Aorta (tissue), 5 donors: ENCODE data around the gene SPEM3. TPM values are rescaled to one million over a fixed set of nuclear protein-coding genes. Genes with fewer than 3 reads are reported as not detected.

Source experiments
- ATAC-seq: fragments of 200-7000 bp; cut with Tn5 transposase; one replicate; pipeline ENCODE4 v1.9.1; 2022; ENCODE audit warnings: moderate library complexity; ENCODE audit not compliant: low FRiP score
- DNase-seq, 2 donors: peaks; one replicate each; pipeline ENCODE4 v3.0.0-alpha.2; 2020
- H3K27ac ChIP-seq, 2 donors: one replicate each; pipeline ENCODE4 v1.5.1; 2013; ENCODE audit warnings: low read length in 2 of 2, mild to moderate bottlenecking in 2 of 2, moderate library complexity in 2 of 2, control low read depth in 1 of 2, inconsistent platforms in 1 of 2, low read depth in 1 of 2
- H3K27me3 ChIP-seq, 2 donors: one replicate each; pipeline ENCODE4 v1.6.1; 2013; ENCODE audit warnings: control low read depth in 1 of 2, low read length in 1 of 2, mild to moderate bottlenecking in 1 of 2, moderate library complexity in 1 of 2; ENCODE audit not compliant: insufficient read depth in 2 of 2, control insufficient read depth in 1 of 2
- H3K36me3 ChIP-seq, 2 donors: one replicate each; pipeline ENCODE4 v1.6.1; 2013; ENCODE audit warnings: control low read depth in 1 of 2, low read length in 1 of 2, mild to moderate bottlenecking in 1 of 2; ENCODE audit not compliant: insufficient read depth in 2 of 2, control insufficient read depth in 1 of 2
- H3K4me1 ChIP-seq, 2 donors: one replicate each; pipeline ENCODE4 v1.6.1; 2013; ENCODE audit warnings: low read length in 2 of 2, control low read depth in 1 of 2, mild to moderate bottlenecking in 1 of 2, moderate library complexity in 1 of 2; ENCODE audit not compliant: insufficient read depth in 2 of 2, control insufficient read depth in 1 of 2
- H3K4me3 ChIP-seq, 2 donors: one replicate each; pipeline ENCODE4 v1.5.1; 2013; ENCODE audit warnings: low read length in 2 of 2, control low read depth in 1 of 2, mild to moderate bottlenecking in 1 of 2
- H3K9me3 ChIP-seq: one replicate; pipeline ENCODE4 v1.6.1; 2013; ENCODE audit warnings: mild to moderate bottlenecking, low read length; ENCODE audit not compliant: control insufficient read depth
- WGBS, 2 donors: extraction: QIAGEN DNeasy Blood & Tissue Kit; methylation state at CpG; one replicate each; pipeline ENCODE4 v1.1.7; 2013; 5-methylcytosine and 5-hydroxymethylcytosine counted together
- intact Hi-C, 2 donors: fragments of 100-400 bp; cut with DNase I; formaldehyde crosslinking; loops; one replicate each; pipeline versions ENCODE4 v1.14.2 to v1.15.0; 2022
- polyA plus RNA-seq, 2 donors: library from polyadenylated mRNA; stranded (reverse); fragments of 200-250 nt; gene quantifications; one replicate each; pipeline ENCODE4 v1.2.3, GENCODE V29; 2013
- total RNA-seq, 2 donors: library from RNA; stranded (reverse); fragmentation: NEBNext Ultra II Directional; extraction: Animal tissue kit (Norgen Biotek cat#: 25700); gene quantifications; one replicate each; pipeline ENCODE4 v1.2.1, GENCODE V29; 2021
- donor health status: healthy with polysubstance abuse.
- donor health status: Bipolar disorder and iron deficiency.
- donor health status: DM: no; HTN: no; CAD: no.
- donor health status: DM: no; HTN: no; CAD: no.
- donor health status: DM: yes; HTN: yes; CAD: no.

SPEM3 gene
- total and polyA plus RNA-seq, 4 donors = not detected

DNA sequence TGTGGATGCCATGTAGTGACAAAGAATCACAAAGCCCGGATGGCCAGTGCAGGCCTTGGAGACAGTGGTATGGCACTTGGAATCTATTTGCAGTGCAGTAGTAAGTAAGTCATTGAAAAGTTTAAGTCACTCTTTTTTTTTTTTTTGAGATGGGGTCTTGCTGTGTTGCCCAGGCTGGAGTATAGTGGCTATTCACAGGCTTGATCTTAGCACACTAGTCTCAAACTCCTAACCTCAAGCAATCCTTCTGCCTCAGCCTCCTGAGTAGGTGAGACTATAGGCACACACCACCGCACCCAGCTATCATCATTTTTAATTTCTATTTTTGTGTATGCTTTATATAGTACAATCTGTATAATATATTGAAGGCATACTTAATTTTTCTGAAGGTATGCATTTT is 30.0 kb upstream of the SPEM3 start:
- H3K27me3 ChIP-seq = no peaks in the 10 kb centered on the region
- H3K4me3 ChIP-seq = no peak overlapping the region
- intact Hi-C loops = no loop called here
- DNase-seq = no peak
- no peaks in the 10 kb centered on the region for H3K36me3 ChIP-seq
- no peaks in the 10 kb centered on the region for H3K9me3 ChIP-seq
- H3K4me1 ChIP-seq = no peaks in the 10 kb centered on the region
- WGBS, 2 donors = 71 to 75% methylated on average over 2 of the region's 2 CpGs
- no peak for ATAC-seq
- no peak overlapping the region for H3K27ac ChIP-seq

DNA sequence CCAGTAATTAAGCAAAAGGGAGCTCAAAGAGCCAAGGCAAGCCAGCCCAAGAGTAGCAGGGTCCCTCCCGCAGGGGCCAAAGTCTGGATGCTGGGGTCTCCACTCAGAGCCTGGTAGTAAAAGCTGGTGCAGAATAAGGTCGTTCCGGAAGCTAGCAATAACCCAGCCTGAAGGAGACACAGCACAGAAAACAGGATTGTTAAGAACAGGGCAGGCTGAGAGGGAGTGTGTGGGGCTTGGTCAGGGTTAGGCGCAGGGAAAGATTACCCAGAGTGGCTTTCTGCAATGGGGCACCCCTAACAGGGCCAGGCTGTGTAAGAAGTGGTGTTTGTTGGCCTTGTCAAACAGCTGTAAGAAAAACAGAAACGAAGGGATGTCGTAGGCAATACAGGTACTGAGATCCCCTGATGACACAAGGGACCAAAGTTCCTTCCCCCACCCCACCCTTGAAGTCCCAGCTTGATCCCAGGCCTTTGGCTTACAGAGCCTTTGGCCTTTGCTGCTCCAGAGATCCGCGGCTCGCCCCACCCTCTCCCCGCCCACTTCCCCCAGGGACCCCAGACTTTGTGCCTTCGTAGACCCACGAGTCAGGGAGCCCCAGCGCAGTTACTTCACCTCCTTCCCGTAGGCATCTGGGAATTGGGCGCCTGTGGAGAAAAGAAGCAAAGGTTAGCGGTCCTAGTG is 25.5 kb upstream of the SPEM3 start:
- Histone ChIP-seq H3K9me3 (no peaks in the 10 kb centered on the region), H3K27me3 (no peaks in the 10 kb centered on the region), H3K36me3 (no peaks in the 10 kb centered on the region), H3K4me1 (no peaks in the 10 kb centered on the region), H3K4me3 (peak overlapping the region; percentile 30 to 51), H3K27ac (peak overlapping the region; percentile 10 to 84)
- intact Hi-C loops = loop anchor here in 1 of 2 donors (1.0 kb wide), 1 partner anchor 9 kb away; the partner anchor contains the start of gene PLSCR3
- peak; percentile 9 for ATAC-seq
- 8 to 9% methylated on average over 15 to 16 of the region's 16 CpGs for WGBS, 2 donors
- peak; percentile 74 to 88 for DNase-seq

DNA sequence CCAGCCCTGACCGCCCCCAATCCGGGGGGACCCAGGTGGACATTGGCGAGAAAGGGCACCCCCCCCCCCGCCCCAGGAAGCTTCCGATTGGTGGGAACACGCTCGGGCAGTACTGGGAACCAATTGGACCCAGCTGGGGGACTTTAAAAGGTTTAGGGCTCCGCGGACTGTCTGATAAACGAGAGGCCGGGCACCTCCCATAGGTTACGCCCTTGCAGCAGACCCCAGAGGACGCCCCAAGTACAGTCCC is 25.0 kb upstream of the SPEM3 start:
- Histone ChIP-seq H3K9me3 (no peaks in the 10 kb centered on the region), H3K27ac (peak overlapping the region; percentile 10 to 67), H3K4me1 (no peaks in the 10 kb centered on the region), H3K4me3 (peak overlapping the region; percentile 30 to 51), H3K36me3 (no peaks in the 10 kb centered on the region), H3K27me3 (no peaks in the 10 kb centered on the region)
- WGBS, 2 donors = 0 to 1% methylated on average over 13 of the region's 13 CpGs
- intact Hi-C loops = loop anchor here in 1 of 2 donors (1.0 kb wide), 1 partner anchor 9 kb away; the partner anchor contains the start of gene PLSCR3
- ATAC-seq (peak; percentile 65), DNase-seq (no peak)

DNA sequence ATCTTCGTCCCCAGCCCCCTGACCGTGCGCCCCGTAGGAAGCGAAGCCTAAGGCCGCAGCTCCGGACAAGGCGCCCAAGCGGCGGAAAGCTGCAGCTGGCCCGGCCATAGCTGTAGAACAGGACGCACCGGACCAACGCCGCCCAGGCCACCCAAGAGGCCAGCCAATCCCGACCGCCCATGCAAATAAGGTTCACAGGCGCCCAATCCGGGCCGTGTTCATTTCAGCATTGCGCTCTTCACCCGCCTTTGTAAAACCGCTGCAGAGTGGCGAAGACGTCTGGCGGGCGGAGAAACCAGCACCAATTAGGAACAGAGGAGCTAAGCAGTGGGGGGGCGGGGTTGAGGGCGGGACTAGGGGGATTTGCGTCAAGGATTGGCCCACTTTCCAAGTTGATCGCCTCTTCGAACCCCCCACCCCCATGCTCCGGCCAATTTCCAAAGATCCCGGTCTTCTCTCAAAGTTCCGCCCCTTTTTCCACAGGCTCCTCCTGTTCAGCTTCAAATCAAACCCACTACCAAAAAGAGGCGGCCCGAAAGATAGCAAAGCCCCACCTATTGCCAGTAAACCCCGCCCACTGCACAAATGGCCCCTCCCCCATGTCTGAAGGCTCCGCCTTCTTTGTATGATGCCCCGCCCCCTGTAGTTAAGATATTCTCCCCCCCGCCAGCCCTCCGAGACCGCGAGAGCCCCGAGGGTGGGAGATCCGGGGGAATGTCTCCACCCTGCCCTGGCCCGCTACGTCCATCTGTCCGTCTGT is 24.5 kb upstream of the SPEM3 start, which contains the start of gene TMEM256:
Gene TMEM256 (minus strand): TSS at position 121 of the 760 bp plus-strand sequence. CDS start 13 bp downstream, at position 108.
- ATAC-seq = peak; percentile 97
- intact Hi-C loops = loop anchor here in 1 of 2 donors (1.0 kb wide), 1 partner anchor 10 kb away; the partner anchor contains the start of gene PLSCR3

DNA sequence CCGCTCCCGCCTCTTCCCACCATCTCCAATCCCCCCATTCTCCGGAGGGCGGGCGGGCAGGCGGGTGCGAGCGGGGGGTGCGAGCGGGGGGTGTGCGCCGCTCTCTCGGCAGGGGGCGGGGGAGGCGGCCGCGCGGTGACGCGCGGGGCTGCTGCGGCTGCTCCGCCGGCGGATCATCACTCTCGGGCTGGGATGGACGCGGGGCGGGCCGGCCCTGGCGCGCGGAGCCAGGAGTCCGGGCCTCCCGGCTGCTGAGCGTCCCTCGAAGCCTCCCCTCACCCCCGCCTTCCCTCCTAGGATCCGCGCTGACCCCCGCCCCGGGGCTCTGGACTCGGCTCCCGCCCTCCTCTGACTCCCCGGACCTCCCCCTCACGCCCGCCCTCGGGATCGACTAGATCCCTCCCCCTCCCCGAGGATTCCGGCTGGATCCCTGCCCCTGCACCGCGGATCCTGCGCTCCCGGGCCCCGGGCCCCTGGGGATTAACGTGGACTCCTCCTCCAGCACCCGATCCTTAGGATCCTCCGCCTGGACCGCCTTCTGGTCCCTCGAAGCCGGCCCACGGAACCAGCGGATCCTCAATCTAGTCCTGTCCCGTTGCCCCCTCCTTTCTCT is 23.8 kb upstream of the SPEM3 start:
- Histone ChIP-seq H3K27me3 (no peaks in the 10 kb centered on the region), H3K4me1 (no peaks in the 10 kb centered on the region), H3K27ac (peak overlapping the region; percentile 70 to 76), H3K4me3 (peak overlapping the region; percentile 59 to 82), H3K9me3 (no peaks in the 10 kb centered on the region), H3K36me3 (no peaks in the 10 kb centered on the region)
- intact Hi-C loops = no loop called here
- ATAC-seq (peak; percentile 82), DNase-seq (peak; percentile 81 to 89)
- WGBS, 2 donors = 0 to 1% methylated on average over 29 to 65 of the region's 65 CpGs

More for the DNA sequence above, 24.5 kb upstream of the SPEM3 start, which contains the start of gene TMEM256:
- no peaks in the 10 kb centered on the region for H3K36me3 ChIP-seq
- H3K9me3 ChIP-seq = no peaks in the 10 kb centered on the region
- no peaks in the 10 kb centered on the region for H3K27me3 ChIP-seq
- peak within 1 kb of the TSS; percentile 59 to 82 for H3K4me3 ChIP-seq
- DNase-seq = peak; percentile 99
- 0 to 1% methylated on average over 40 to 49 of the region's 49 CpGs for WGBS, 2 donors
- no peaks in the 10 kb centered on the region for H3K4me1 ChIP-seq
- H3K27ac ChIP-seq = peak within 1 kb of the TSS; percentile 70 to 84

DNA sequence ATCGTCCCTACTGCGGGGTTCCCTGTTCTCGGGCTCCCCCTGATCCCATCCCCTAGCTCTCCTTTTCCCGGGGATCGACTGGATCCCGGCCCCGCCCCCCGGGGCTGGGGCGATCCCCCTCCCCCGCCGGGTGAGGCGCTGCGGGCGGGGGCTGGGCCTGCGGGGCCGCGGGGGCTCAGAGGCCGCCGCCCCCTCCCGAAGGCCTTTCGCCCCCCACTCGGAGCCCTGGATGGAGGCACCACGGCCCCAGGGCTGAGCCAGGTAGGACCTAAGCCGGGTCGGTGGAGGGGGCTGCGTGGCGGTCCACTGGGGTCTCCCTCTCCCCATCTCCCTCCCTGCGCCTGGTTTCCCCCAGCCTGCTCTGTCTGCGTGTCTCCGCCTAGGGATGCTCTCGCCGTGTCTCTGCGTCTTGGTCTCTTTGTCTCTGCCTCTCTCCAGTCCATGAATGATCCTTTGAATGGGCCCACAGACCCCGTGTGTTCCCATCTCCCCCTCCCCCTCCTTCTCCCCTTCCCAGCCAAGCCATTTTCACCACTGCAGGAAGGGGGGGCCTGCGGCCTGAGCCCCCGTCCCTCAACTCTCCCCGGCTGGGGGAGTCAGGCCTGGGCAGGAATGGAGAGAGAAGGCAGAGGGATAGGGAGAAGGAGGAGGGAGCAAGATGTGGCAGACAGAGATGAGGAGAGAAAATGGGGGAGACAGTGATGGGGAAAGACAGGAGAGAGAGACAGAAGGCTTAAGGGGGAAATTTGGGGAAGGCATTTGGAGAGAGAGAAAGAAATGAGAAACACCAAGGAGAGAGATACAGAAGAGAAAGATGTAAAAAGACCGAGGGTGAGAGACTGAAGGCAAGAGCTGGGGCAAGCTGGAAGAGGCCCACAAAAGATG is 23.1 kb upstream of the SPEM3 start:
- no peaks in the 10 kb centered on the region for H3K9me3 ChIP-seq
- no peaks in the 10 kb centered on the region for H3K36me3 ChIP-seq
- peak overlapping the region; percentile 59 to 82 for H3K4me3 ChIP-seq
- no peak for DNase-seq
- no peaks in the 10 kb centered on the region for H3K4me1 ChIP-seq
- no peak for ATAC-seq
- intact Hi-C loops = loop anchor here in 1 of 2 donors (2.0 kb wide), 1 partner anchor 29 kb away; the partner anchor contains the start of gene TMEM102
- H3K27ac ChIP-seq = peak overlapping the region in 1 of 2 donors; percentile 76
- no peaks in the 10 kb centered on the region for H3K27me3 ChIP-seq
- WGBS, 2 donors = 14% methylated on average over 27 to 38 of the region's 38 CpGs

DNA sequence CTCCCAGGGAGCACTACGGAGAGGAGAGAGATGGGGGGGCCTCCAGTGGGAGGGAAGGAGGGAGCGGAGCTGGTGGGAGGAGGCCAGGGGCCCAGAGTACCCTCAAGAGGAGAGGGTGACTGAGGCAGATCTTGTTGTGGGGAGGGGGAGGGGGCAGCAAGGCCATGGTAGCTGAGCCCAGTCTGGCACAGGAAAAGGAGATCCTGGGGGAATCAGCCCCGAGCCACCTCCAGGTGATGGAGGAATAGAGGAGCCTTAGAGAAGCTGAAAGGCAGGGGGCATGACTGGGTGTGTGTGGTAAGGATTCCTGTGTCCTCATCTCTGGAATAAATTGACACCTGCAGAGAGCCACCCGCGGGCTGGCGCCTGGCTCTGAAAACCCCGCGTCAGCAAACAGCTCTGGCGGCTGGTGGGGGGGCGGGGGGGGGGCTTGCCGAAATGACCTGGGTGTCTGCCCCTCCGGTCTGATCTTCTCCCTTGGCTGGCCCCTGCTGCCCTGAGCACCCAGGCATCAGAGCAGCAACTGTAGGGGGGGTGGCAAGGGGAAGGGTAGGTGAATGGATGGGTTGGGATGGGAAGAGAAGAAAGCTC is 22.3 kb upstream of the SPEM3 start:
- intact Hi-C loops = loop anchor here in 1 of 2 donors (2.0 kb wide), 1 partner anchor 28 kb away; the partner anchor contains the start of gene TMEM102
- no peak for DNase-seq
- Histone ChIP-seq H3K9me3 (no peaks in the 10 kb centered on the region), H3K4me3 (no peak overlapping the region), H3K27me3 (no peaks in the 10 kb centered on the region), H3K4me1 (no peaks in the 10 kb centered on the region), H3K36me3 (no peaks in the 10 kb centered on the region), H3K27ac (no peak overlapping the region)
- WGBS, 2 donors = 71 to 72% methylated on average over 12 of the region's 12 CpGs
- ATAC-seq = no peak
